Measurements from ENCODE around the gene CELSR2.
A peak's percentile ranks its signal among the peaks of the same experiment; 100 is the strongest.
"Not testable (repeated sequence)": the region's sequence is repeated elsewhere in the genome, so short reads cannot be mapped to it uniquely, and the experiment has no call there.

CELSR2 gene

DNA sequence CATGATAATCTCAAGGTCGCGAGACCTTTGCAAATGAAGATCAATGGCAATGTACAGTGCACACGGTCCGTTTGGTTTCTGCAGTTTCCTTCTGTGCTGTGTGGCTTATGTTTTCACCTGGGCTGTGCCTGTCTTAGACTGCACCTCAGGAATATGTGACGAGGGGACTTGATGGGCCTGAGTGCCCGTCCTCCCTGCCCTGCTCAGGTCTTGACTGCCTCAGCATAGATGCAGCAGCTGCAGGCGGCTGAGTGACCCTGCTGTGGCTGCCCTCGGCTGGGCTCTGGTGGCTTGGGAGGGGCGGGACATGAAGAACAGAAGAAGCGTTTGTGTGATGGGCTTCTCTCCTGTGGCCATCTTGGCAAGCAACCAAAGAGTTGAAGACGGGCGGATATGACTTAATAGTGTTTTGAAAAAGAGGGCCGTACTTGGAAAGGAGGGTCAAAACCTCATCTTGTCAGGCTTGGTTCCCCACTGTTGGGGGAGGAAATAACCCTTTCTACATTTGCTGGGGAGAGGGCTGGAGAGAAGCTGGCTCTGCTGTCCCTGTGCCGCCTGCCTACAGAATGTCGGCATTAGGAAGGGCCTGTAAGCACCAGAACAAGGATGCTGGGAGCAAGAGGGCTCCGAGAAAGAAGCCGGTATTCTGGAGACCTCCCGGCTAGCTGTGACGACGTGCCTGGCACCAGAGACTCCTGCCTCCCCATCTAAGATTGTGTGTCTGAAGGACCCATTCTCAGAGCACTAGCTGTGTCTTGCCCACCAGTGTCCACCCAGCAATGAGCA, 50.4 kb downstream of the CELSR2 start:
- H3K9me3 Mint-ChIP-seq = no peaks in the 10 kb centered on the region
- no peak overlapping the region for H3K27ac Mint-ChIP-seq
- no peaks in the 10 kb centered on the region for H3K36me3 Mint-ChIP-seq
- no peak overlapping the region for H3K4me3 Mint-ChIP-seq
- peaks cover 10% of the 10 kb centered on the region for H3K27me3 Mint-ChIP-seq
- peaks cover 14% of the 10 kb centered on the region for H3K4me1 Mint-ChIP-seq
- ATAC-seq (ENCODE audit: low read depth) = no peak
- no peak for DNase-seq (ENCODE audit: low spot score in 2 of 2)

DNA sequence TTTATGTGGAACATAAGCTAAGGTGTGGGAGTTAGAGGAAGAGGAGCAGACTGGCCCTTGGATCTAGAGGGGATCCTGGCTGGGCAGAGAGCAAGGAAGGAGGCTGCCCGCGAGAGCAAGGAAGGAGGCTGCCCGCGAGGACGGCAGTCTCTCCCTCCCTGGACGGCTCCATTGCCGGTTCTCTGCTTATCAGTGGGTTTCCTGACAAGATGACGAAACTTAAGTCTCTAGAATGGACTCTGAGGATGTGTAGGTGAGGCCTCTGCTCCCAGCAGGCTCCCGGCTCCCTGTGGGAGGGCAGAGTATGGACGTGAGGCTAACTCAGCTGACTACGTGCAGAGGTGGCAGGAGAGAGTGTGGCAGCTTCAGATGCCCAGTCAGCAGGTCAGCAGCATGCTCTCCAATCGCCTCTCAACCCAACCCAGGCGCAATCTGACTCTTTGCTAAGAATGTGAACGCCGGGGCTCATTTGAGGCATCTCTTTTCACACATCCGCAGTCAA, 51.4 kb downstream of the CELSR2 start:
- H3K4me3 Mint-ChIP-seq = no peak overlapping the region
- no peak for DNase-seq (ENCODE audit: low spot score in 2 of 2)
- no peak for ATAC-seq (ENCODE audit: low read depth)
- H3K27ac Mint-ChIP-seq = no peak overlapping the region
- no peaks in the 10 kb centered on the region for H3K36me3 Mint-ChIP-seq
- H3K9me3 Mint-ChIP-seq = no peaks in the 10 kb centered on the region
- H3K27me3 Mint-ChIP-seq = peaks cover 10% of the 10 kb centered on the region
- H3K4me1 Mint-ChIP-seq = peaks cover 7% of the 10 kb centered on the region

DNA sequence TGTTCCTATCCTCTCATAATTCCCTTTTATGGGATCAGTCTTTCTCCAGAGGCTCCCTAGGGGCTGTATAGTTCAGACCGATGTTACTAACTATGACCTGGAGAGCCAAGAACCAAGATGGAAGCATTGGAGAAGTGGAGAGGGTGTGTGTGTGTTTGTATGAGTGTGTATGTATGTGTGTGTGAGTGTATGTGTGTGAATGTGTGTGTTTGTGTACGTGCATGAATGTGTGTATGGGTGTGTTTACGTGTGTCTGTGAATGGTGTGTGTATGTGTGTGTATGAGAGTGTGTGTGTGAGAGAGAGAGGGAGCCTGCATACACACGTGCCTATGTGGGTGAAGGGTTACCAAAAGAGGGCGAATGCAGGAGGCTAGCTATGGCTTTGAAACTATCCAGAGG, 52.5 kb downstream of the CELSR2 start:
- Mint-ChIP-seq H3K27me3 (peaks cover 10% of the 10 kb centered on the region), H3K27ac (no peak overlapping the region), H3K9me3 (no peaks in the 10 kb centered on the region), H3K4me1 (peaks cover 6% of the 10 kb centered on the region), H3K4me3 (no peak overlapping the region), H3K36me3 (no peaks in the 10 kb centered on the region)
- ATAC-seq (ENCODE audit: low read depth) = no peak
- no peak for DNase-seq (ENCODE audit: low spot score in 2 of 2)

DNA sequence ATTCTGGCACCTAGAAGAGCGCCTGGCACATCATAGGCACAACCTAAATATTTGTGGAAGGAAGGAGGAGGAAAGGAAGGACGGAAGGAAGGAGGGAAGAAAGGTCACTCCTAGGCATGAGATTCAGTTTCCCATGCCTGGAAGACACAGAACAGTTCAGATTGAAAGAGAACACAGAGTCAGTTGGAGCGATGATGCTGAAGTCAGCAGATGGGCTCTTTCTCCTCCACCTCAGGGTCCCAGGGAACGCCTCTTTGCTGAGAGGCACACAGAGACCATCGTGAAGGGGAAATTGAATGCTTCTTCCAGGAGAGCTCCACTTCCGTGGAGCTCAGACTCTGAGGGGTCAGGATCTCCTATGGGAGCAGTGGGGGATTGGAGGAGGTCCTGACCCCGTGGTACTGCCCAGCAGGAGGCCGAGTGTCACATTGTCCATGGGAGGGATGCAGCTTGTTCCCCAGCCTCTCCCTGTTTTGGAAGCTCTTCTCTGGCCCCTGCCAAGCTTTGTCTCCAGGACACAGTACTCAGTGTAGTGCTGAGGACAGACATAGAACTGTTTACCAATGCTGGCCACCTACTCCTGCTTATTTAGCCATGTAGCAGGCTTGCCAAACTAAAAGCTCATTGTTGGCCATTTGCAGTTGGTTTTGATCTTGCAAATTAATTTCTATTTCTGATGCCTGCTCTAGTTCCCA, 55.0 kb downstream of the CELSR2 start:
- DNase-seq (ENCODE audit: low spot score in 2 of 2) (no peak), ATAC-seq (ENCODE audit: low read depth) (no peak)
- Mint-ChIP-seq H3K27ac (no peak overlapping the region), H3K4me1 (peaks cover 6% of the 10 kb centered on the region), H3K36me3 (no peaks in the 10 kb centered on the region), H3K9me3 (no peaks in the 10 kb centered on the region), H3K4me3 (no peak overlapping the region), H3K27me3 (peaks cover 4% of the 10 kb centered on the region)

DNA sequence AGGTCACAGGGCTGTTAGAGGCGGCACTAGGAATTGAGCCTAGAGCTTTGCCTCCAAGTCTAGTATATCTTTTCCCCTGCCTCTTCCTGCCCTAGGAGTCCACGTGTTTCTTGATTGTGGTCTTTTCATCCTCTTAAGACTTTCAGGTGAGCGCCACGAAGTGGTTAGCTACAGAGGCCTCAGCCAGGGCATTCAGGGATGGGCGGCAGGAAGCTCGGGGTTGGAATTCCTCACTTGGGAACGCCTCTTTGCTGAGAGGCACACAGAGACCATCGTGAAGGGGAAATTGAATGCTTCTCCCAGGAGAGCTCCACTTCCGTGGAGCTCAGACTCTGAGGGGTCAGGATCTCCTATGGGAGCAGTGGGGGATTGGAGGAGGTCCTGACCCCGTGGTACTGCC, 56.7 kb downstream of the CELSR2 start:
- not testable (repeated sequence) for H3K27me3 Mint-ChIP-seq; ATAC-seq (ENCODE audit: low read depth); H3K36me3 Mint-ChIP-seq; DNase-seq (ENCODE audit: low spot score in 2 of 2); H3K4me3 Mint-ChIP-seq; H3K4me1 Mint-ChIP-seq; H3K27ac Mint-ChIP-seq; H3K9me3 Mint-ChIP-seq

DNA sequence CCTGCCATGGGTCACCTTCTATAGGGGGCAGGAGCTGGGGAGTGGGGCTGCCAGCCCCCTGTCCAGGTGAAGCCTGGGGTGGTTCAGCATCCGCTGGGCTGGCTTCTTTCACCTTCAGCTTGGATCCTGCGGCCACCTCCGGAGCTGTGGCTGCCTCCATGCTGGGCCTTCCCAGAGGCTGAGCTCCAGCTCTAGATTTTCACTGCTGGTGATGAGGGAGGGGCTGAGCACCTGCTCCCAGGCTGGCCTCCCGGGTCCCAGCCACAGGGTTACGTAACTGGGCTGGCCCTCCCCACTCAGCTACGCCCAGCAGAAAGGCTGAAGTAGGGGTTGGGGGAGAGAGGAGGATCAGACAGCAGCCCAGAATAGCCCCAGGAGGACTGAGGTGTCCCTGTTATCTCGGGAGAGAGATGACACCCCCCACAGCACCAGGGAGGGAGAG, 57.5 kb downstream of the CELSR2 start, which contains the start of gene MYBPHL:
Gene MYBPHL, minus strand, starts transcription at position 180 of the 442 bp plus-strand sequence. Its CDS starts 20 bp downstream, at position 160.
- DNase-seq (ENCODE audit: low spot score in 2 of 2) (no peak), ATAC-seq (ENCODE audit: low read depth) (no peak)
- Mint-ChIP-seq H3K36me3 (no peaks in the 10 kb centered on the region), H3K4me3 (peak within 1 kb of the TSS; percentile 49), H3K9me3 (no peaks in the 10 kb centered on the region), H3K27me3 (peaks cover 6% of the 10 kb centered on the region), H3K27ac (peak within 1 kb of the TSS; percentile 14), H3K4me1 (peaks cover 6% of the 10 kb centered on the region)

DNA sequence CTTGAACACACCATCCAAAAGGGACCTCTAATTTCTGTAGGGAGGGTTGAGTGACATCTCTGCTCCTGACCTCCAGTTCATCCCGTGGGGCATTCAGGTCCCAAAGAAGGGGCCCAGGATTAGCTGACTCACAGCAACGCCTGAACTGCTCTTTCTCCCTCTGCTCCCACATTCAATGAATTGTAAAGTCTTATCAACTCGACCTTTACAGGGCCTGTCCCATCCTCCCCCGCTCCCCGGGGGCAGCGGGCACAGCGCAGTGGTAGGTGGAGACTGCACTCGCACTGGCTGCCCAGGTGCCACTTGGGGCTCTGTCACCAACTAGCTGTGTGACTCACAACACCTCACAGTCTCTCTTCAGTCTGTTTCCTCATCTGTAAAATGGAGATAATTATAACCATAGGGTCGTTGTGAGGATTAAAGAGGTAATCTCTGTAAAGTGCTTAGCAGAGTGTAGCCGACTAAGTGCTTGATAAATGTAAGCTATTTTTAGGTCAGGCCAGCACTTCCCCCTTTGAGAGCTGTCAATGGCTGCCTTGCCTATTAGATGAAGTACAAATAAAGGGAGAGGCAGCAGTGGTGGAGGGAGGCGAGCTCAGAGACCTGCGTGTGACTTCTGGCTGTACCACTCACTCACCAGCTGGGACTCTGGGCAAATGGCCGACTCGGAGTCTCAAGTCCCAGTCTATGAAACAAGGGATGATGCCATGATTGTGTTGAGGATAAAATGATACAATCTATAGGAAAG, 58.1 kb downstream of the CELSR2 start:
- peaks cover 6% of the 10 kb centered on the region for H3K4me1 Mint-ChIP-seq
- no peaks in the 10 kb centered on the region for H3K9me3 Mint-ChIP-seq
- DNase-seq (ENCODE audit: low spot score in 2 of 2) = peak; percentile 16 to 30
- H3K27ac Mint-ChIP-seq = peak overlapping the region; percentile 14
- no peaks in the 10 kb centered on the region for H3K36me3 Mint-ChIP-seq
- H3K27me3 Mint-ChIP-seq = peaks cover 6% of the 10 kb centered on the region
- ATAC-seq (ENCODE audit: low read depth) = peak; percentile 87
- H3K4me3 Mint-ChIP-seq = peak overlapping the region; percentile 49

DNA sequence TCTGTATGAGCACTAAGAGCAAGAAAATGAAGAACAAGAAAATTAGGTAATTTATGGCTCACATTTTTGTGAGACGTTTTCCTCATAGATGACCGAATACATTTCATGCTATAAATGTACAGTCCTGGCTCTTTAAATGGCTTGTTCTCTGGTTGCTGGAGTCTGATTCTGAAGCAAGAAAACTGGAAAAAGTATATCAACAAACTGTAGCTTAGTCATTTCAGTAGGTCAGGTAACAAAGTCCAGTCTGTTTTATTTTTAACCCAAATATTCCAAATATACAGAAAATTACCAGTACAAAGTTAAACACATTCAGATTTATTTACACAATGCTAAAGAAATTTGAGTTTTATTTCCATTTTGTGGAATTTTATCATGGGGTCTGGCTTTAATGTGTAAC, 60.0 kb downstream of the CELSR2 start:
- Mint-ChIP-seq H3K27me3 (peaks cover 8% of the 10 kb centered on the region), H3K27ac (no peak overlapping the region), H3K4me3 (no peak overlapping the region), H3K36me3 (no peaks in the 10 kb centered on the region), H3K4me1 (peaks cover 6% of the 10 kb centered on the region), H3K9me3 (no peaks in the 10 kb centered on the region)
- DNase-seq (ENCODE audit: low spot score in 2 of 2) (no peak), ATAC-seq (ENCODE audit: low read depth) (no peak)

DNA sequence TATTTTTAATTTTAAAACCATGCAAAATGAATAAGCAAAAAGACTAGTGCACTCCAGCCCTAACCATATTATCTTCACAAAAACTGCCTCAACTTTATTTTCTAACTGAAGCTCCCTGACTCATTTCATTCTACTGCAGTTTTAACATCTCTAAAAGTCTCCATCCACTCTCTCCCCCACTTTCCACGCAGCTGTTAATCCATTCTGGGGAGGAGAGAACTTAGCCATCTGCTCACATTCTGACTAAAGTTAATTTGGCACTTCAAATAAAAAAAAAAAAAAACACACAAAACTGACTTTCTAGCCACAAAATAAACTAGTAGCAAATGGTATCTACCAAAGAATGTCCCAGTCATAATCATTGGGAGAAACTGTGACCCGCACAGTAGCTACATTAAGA, 62.9 kb downstream of the CELSR2 start:
- Mint-ChIP-seq H3K27ac (no peak overlapping the region), H3K9me3 (no peaks in the 10 kb centered on the region), H3K4me3 (no peak overlapping the region), H3K27me3 (peaks cover 8% of the 10 kb centered on the region), H3K4me1 (peaks cover 6% of the 10 kb centered on the region), H3K36me3 (no peaks in the 10 kb centered on the region)
- no peak for ATAC-seq (ENCODE audit: low read depth)
- no peak for DNase-seq (ENCODE audit: low spot score in 2 of 2)

DNA sequence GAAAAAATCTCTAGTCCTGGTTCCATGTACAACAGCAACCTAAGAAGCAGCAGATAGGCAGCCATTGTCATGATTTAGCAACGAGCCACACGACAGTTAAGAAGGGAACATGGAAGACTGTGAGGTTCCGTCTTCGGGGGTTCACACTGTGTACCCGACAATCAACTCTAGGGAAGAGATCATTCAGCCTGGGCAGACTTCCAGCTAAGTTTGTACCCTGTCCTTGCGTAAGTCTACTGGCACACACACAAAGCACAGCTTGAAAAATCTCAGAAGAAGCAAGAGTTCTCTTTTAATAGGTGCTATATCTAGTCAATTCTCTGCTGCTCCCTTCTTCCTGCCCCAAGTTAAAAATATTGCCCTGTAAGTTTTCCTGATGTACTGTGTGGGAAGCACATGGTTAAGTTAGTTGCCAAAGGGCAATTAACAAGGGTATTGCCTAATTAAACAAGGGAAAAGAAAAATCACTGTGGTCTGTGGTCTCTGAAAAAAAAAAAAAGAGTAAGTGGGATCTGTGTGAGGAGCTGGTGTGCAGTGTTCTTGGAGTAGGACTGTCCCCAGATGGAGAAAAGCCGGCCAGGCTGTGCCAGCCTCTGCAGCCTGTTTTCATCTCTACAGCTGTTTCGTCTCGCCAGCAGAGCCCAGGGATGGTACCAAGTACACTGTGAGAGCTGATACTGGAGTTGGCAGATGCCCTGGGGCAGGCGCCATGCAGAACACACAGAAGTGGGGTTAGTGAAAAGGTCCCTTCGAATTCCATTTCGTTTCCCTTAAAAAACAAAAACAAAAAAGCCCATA, 63.8 kb downstream of the CELSR2 start:
- Mint-ChIP-seq H3K27me3 (peaks cover 8% of the 10 kb centered on the region), H3K36me3 (no peaks in the 10 kb centered on the region), H3K4me3 (no peak overlapping the region), H3K9me3 (no peaks in the 10 kb centered on the region), H3K27ac (no peak overlapping the region), H3K4me1 (no peaks in the 10 kb centered on the region)
- DNase-seq (ENCODE audit: low spot score in 2 of 2) (no peak), ATAC-seq (ENCODE audit: low read depth) (no peak)

DNA sequence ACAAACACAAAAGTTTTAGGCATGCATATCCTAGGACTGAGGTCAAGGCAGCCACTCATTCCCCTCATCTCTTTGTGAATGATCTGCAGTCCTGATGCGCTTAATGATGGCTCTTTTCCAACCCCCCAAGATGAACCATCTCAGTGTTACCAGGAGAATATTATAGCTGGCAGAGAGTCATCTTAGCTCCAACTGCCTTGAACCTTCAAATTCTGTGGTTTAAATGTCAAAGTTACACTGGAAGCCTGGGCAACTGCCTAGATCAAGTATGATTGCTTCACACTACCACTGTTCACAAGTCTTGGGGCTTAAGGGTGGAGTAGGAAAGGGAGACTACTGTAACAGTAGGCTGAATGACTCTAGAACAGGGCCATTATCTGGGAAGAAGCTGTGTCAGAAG, 65.5 kb downstream of the CELSR2 start:
- H3K27me3 Mint-ChIP-seq = peaks cover 10% of the 10 kb centered on the region
- no peaks in the 10 kb centered on the region for H3K4me1 Mint-ChIP-seq
- H3K9me3 Mint-ChIP-seq = no peaks in the 10 kb centered on the region
- ATAC-seq (ENCODE audit: low read depth) (no peak), DNase-seq (ENCODE audit: low spot score in 2 of 2) (no peak)
- no peak overlapping the region for H3K27ac Mint-ChIP-seq
- no peaks in the 10 kb centered on the region for H3K36me3 Mint-ChIP-seq
- H3K4me3 Mint-ChIP-seq = no peak overlapping the region

DNA sequence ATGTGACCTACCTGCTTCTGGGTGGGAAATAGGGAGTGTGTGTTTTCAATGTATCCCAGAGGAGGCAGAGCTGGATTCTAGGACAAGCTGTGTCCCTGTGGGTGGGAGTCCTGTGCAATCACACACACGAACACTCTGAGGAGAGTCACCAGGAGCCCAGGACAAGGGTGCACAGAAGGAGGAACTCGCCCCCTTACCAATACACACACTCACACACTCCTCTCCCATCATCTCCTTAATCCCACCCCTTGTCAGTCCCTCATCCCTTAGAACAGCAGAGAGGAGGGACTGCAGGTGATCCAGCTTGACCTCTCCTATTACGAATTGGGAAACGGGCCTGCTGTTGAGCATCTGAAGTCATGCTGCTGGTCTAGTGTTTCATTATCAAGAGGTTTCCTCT, 65.9 kb downstream of the CELSR2 start:
- Mint-ChIP-seq H3K9me3 (no peaks in the 10 kb centered on the region), H3K4me1 (no peaks in the 10 kb centered on the region), H3K4me3 (no peak overlapping the region), H3K27ac (no peak overlapping the region), H3K27me3 (peaks cover 8% of the 10 kb centered on the region), H3K36me3 (no peaks in the 10 kb centered on the region)
- DNase-seq (ENCODE audit: low spot score in 2 of 2) = no peak
- ATAC-seq (ENCODE audit: low read depth) = no peak

DNA sequence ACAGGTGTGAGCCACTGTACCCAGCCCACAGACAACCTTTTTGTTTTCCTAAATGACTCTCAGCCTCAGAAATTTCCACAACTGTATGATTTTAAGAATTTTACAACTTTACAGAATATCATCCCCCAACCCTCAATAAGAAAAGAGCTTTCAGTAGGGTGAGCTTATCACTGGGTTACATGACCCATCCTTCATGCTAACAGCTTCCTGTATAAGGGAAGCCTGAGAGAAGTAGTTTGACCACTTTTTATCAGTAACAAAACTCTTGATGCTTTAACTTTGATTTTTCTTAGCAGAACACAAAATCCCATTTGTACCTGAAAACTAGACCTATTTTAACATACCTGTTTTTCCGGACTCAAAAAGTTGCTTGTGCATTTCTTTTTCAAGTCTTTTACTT, 67.2 kb downstream of the CELSR2 start:
- H3K4me3 Mint-ChIP-seq = no peak overlapping the region
- peaks cover 10% of the 10 kb centered on the region for H3K27me3 Mint-ChIP-seq
- no peaks in the 10 kb centered on the region for H3K36me3 Mint-ChIP-seq

More for the DNA sequence above, 67.2 kb downstream of the CELSR2 start:
- DNase-seq (ENCODE audit: low spot score in 2 of 2) (no peak), ATAC-seq (ENCODE audit: low read depth) (no peak)
- H3K4me1 Mint-ChIP-seq = no peaks in the 10 kb centered on the region
- H3K27ac Mint-ChIP-seq = no peak overlapping the region
- H3K9me3 Mint-ChIP-seq = no peaks in the 10 kb centered on the region
